GM12878 (cell line): ENCODE results near the gene SPHK2. TPM values are rescaled to one million over a fixed set of nuclear protein-coding genes. Genes with fewer than 3 reads are reported as not detected.
A peak's percentile ranks its signal among the peaks of the same experiment; 100 is the strongest.

ENCODE experiments used
- ATAC-seq: fragments of 200-7000 bp; cut with Tn5 transposase; 3 replicates; pipeline ENCODE4 v1.9.1; 2020; ENCODE audit warnings: mild to moderate bottlenecking, moderate library complexity
- BruUV-seq: library from RNA; stranded (reverse); fragments of 400-500 nt; replicated peaks from 2 replicates; lab custom pipeline; 2021; lab: Mats Ljungman, UMichigan
- CTCF ChIA-PET: fragments of 300-600 bp; sonication (Branson Sonifier 250); formaldehyde crosslinking; extraction: SDS; loops from one replicate; lab custom pipeline; 2021; ENCODE audit warnings: inconsistent platforms; lab: Yijun Ruan, JAX
- POLR2A ChIA-PET: fragments of 350-600 bp; formaldehyde crosslinking; extraction: SDS; loops from one replicate; lab custom pipeline; 2021; ENCODE audit warnings: inconsistent platforms; lab: Charles Lee
- RAD21 ChIA-PET: fragments of 300-600 bp; sonication (Branson Sonifier 250); formaldehyde crosslinking; loops from one replicate; lab custom pipeline; 2023; ENCODE audit warnings: antibody characterized with exemption; ENCODE audit not compliant: unreplicated experiment; lab: Charles Lee
- SMC1A ChIA-PET: fragments of 300-600 bp; sonication (Branson Sonifier 250); formaldehyde crosslinking; loops from one replicate; lab custom pipeline; 2023; ENCODE audit not compliant: unreplicated experiment, uncharacterized antibody; lab: Charles Lee
- DNase-seq: peaks from one replicate; pipeline ENCODE4 v3.0.0-alpha.2; 2011; ENCODE audit warnings: low read depth, low spot score
- FAIRE-seq: peaks from 3 replicates; lab custom pipeline; 2011; peaks lifted over from hg19 to GRCh38; lab: Jason Lieb, UNC
- H2AFZ ChIP-seq: 2 replicates; pipeline ENCODE4 v1.6.0; 2011; ENCODE audit warnings: low read depth, low read length, control low read depth; ENCODE audit not compliant: control insufficient read depth
- H3K27ac ChIP-seq: 2 replicates; pipeline ENCODE4 v1.5.1; 2011; ENCODE audit warnings: control low read depth; ENCODE audit not compliant: control insufficient read depth, insufficient read depth
- H3K27me3 ChIP-seq, 2 experiments: replicated peaks in 1 of 2; 2 replicates each; pipeline versions ENCODE4 v1.6.0 to v1.6.1; 2011; ENCODE audit warnings: low read length in 1 of 2; ENCODE audit not compliant: control insufficient read depth in 2 of 2, insufficient read depth in 2 of 2
- H3K36me3 ChIP-seq, 2 experiments: 2 replicates each; pipeline ENCODE4 v1.5.1; 2011; ENCODE audit warnings: low read length in 1 of 2; ENCODE audit not compliant: control insufficient read depth in 2 of 2, insufficient read depth in 2 of 2
- H3K4me1 ChIP-seq: 2 replicates; pipeline ENCODE4 v1.6.1; 2011; ENCODE audit warnings: mild to moderate bottlenecking, low read length, moderate library complexity, mixed read lengths; ENCODE audit not compliant: control insufficient read depth, insufficient read depth
- H3K4me2 ChIP-seq: 2 replicates; pipeline ENCODE4 v1.6.0; 2011; ENCODE audit warnings: control low read depth; ENCODE audit not compliant: control insufficient read depth, insufficient read depth
- H3K4me3 ChIP-seq: fragments of 200-600 bp; sonication (generic); 2 replicates; pipeline ENCODE4 v1.5.1; 2016
- H3K79me2 ChIP-seq: 2 replicates; pipeline ENCODE4 v1.6.0; 2011; ENCODE audit warnings: low read length; ENCODE audit not compliant: control insufficient read depth, insufficient read depth
- H3K9ac ChIP-seq: 2 replicates; pipeline ENCODE4 v1.8.0; 2011; ENCODE audit warnings: low read length, control low read depth, mixed read lengths; ENCODE audit not compliant: control insufficient read depth, insufficient read depth
- H3K9me3 ChIP-seq: replicated peaks from 3 replicates; pipeline ENCODE4 v1.5.1; 2011; ENCODE audit warnings: mild to moderate bottlenecking, low read length; ENCODE audit not compliant: control insufficient read depth, insufficient read depth
- H4K20me1 ChIP-seq: 2 replicates; pipeline ENCODE4 v1.6.0; 2011; ENCODE audit not compliant: control insufficient read depth, insufficient read depth
- ATF7 ChIP-seq: fragments of 450-650 bp; IDR thresholded peaks from 2 replicates; pipeline ENCODE4 v1.6.1; 2016; ENCODE audit warnings: low read depth, mild to moderate bottlenecking
- BCL11A ChIP-seq: IDR thresholded peaks from 2 replicates; pipeline ENCODE4 v1.6.1; 2011; ENCODE audit warnings: low read depth, low read length
- CREB1 ChIP-seq: IDR thresholded peaks from 2 replicates; pipeline ENCODE4 v1.6.1; 2012; ENCODE audit warnings: low read depth, mild to moderate bottlenecking, inconsistent platforms
- ETV6 ChIP-seq, 2 experiments: fragments of 450-650 bp in 1 of 2; IDR thresholded peaks in 1 of 2; conservative IDR thresholded peaks in 1 of 2; 2 replicates each; pipeline ENCODE4 v1.6.1; 2014; ENCODE audit warnings: antibody characterized with exemption in 1 of 2, borderline replicate concordance in 1 of 2, low read depth in 1 of 2, mild to moderate bottlenecking in 1 of 2, moderate library complexity in 1 of 2
- FOXM1 ChIP-seq: IDR thresholded peaks from 2 replicates; pipeline ENCODE4 v1.6.1; 2012; ENCODE audit warnings: low read depth, mild to moderate bottlenecking, inconsistent platforms, low read length, moderate library complexity
- HDAC2 ChIP-seq: fragments of 200-600 bp; sonication (generic); IDR thresholded peaks from 2 replicates; pipeline ENCODE4 v1.6.1; 2017
- IKZF1 ChIP-seq: fragments of 450-650 bp; conservative IDR thresholded peaks from 2 replicates; pipeline ENCODE4 v1.6.1; 2017; ENCODE audit warnings: antibody characterized with exemption, mild to moderate bottlenecking
- JUND ChIP-seq: IDR thresholded peaks from 2 replicates; pipeline ENCODE4 v1.6.1; 2012; ENCODE audit warnings: low read depth, mild to moderate bottlenecking, low read length, improper control_type of control experiment, moderate library complexity
- MTA3 ChIP-seq: IDR thresholded peaks from 2 replicates; pipeline ENCODE4 v1.6.1; 2012; ENCODE audit warnings: low read length, inconsistent platforms, borderline replicate concordance
- MYC ChIP-seq: IDR thresholded peaks from 2 replicates; pipeline ENCODE4 v1.6.1; 2011; ENCODE audit warnings: mild to moderate bottlenecking, low read length, moderate library complexity, inconsistent platforms; ENCODE audit not compliant: insufficient read depth, insufficient replicate concordance, insufficient read length, severe bottlenecking
- NR2C2 ChIP-seq: IDR thresholded peaks from 2 replicates; pipeline ENCODE4 v1.6.1; 2011; ENCODE audit warnings: borderline replicate concordance, low read depth; ENCODE audit not compliant: control insufficient read depth, insufficient read length
- PAX5 ChIP-seq: IDR thresholded peaks from 2 replicates; pipeline ENCODE4 v1.6.1; 2011; ENCODE audit warnings: low read depth, low read length, borderline replicate concordance
- PML ChIP-seq: IDR thresholded peaks from 2 replicates; pipeline ENCODE4 v1.6.1; 2012; ENCODE audit warnings: low read length, inconsistent platforms
- POLR2AphosphoS2 ChIP-seq: IDR thresholded peaks from 2 replicates; pipeline ENCODE4 v1.6.1; 2011; ENCODE audit warnings: low read depth, mild to moderate bottlenecking, low read length, improper control_type of control experiment, moderate library complexity
- RBBP5 ChIP-seq: fragments of 200-600 bp; sonication (generic); conservative IDR thresholded peaks from 2 replicates; pipeline ENCODE4 v1.6.1; 2016
- SREBF1 ChIP-seq: IDR thresholded peaks from 2 replicates; pipeline ENCODE4 v1.6.1; 2012; ENCODE audit warnings: mild to moderate bottlenecking, low read length
- SREBF2 ChIP-seq: IDR thresholded peaks from 2 replicates; pipeline ENCODE4 v1.6.1; 2012; ENCODE audit warnings: mild to moderate bottlenecking, low read length
- STAT1 ChIP-seq: fragments of 450-650 bp; conservative IDR thresholded peaks from 2 replicates; pipeline ENCODE4 v1.6.1; 2014; ENCODE audit warnings: antibody characterized with exemption, mild to moderate bottlenecking
- ZBED1 ChIP-seq: IDR thresholded peaks from 2 replicates; pipeline ENCODE4 v1.6.1; 2016; ENCODE audit warnings: borderline replicate concordance
- WGBS: methylation state at CpG from one replicate; pipeline ENCODE4 v1.1.6; 2016; ENCODE audit warnings: low lambda C conversion rate; ENCODE audit not compliant: insufficient replicate concordance, insufficient coverage; ENCODE audit errors: missing lambda C conversion rate; 5-methylcytosine and 5-hydroxymethylcytosine counted together
- in situ Hi-C: fragments of 300-500 bp; cut with MboI; formaldehyde crosslinking; loops from 9 replicates; pipeline ENCODE4 v1.14.3; 2018; ENCODE audit warnings: mixed read lengths
- intact Hi-C: fragments of 100-400 bp; cut with micrococcal nuclease; formaldehyde crosslinking; loops from one replicate; pipeline ENCODE4 v1.14.2; 2022; ENCODE audit not compliant: unreplicated experiment
- polyA plus RNA-seq, 11 experiments: library from polyadenylated mRNA; depleted of rRNA in 4 of 11; unstranded in 6 of 11; stranded (reverse) in 5 of 11; fragments of >200 nt; fragmentation: Nextera tagmentation in 4 of 11; fragmentation: Illumina TruSeq in 1 of 11; extraction: Ambion mirVana in 4 of 11; extraction: Trizol in 1 of 11; gene quantifications; 1 replicate in 1 of 11; 2 replicates in 10 of 11; pipeline versions ENCODE4 v1.2.1 to v1.2.3, GENCODE V29; 2011 to 2016; ENCODE audit warnings: inconsistent platforms in 2 of 11, missing spikeins in 2 of 11, low read depth in 1 of 11
- total RNA-seq, 4 experiments: library from RNA; depleted of rRNA in 3 of 4; stranded (reverse); fragments of >200 nt in 3 of 4; fragmentation: Illumina TruSeq in 1 of 4; extraction: Trizol in 1 of 4; gene quantifications; 2 replicates each; pipeline versions ENCODE4 v1.2.1 to v1.2.3, GENCODE V29; 2013 to 2021
- TF ChIP-seq, protein P1 (sequence below): fragments of 450-650 bp; IDR thresholded peaks from 2 replicates; pipeline ENCODE4 v1.6.1; 2017; ENCODE audit warnings: low read depth, mild to moderate bottlenecking, moderate library complexity
- TF ChIP-seq, protein P2 (sequence below): fragments of 450-650 bp; IDR thresholded peaks from 2 replicates; pipeline ENCODE4 v1.6.1; 2017; ENCODE audit warnings: mild to moderate bottlenecking

The SPHK2 gene
- total and polyA plus RNA-seq, 10 of the 15 experiments (the other 5 are each of a cell fraction or from before 2014, with no cell fraction given) = 0.37 to 40.5 (median 11.2) TPM

DNA sequence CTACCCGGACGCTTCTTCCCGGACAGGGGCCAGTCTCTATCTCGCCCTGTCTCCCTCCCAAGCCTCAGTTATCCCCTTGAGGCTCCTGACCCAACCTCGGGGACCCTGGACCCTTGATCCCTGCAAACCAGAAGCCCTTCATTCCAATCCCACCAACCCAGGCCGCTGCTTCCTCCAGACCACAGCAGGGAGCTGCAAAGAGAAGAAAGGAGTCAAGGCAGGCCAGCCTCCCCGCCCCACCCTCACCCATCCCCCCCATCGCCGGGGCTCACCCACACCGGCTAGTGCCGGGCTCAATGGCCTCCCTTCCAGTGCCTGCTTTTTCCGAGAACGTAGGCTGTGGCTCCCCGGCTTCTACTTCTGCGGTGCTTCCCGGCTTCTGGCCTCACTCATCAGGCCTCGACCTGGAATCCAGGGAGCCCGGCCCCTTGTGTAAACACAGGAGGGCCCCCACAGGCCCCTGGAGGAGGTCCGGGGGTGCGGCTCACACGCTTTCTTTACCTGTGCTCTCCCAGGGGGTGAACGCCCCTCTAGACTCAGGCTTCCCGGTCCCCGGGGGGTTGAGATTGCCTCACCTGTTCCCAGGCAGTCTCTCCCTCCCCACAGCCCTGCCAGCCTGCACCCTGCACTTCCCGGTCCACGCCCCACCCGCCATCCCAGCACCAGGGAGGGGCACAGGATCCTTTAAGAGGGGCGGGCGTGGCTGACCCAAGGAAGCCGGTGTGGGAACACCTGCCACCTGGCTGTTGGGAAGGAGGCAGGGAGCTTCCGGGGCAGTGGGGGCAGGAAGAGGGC is 4.7 kb upstream of the SPHK2 start, which contains the start of gene FAM83E:
FAM83E (minus strand) TSS at position 641 of the 795 bp plus-strand sequence. CDS start 1,704 bp downstream, outside the sequence.
- Histone ChIP-seq H2AFZ (no peak within 1 kb of the TSS), H3K27ac (no peak within 1 kb of the TSS), H3K79me2 (peaks cover 38% of the 10 kb centered on the region), H3K9me3 (no peaks in the 10 kb centered on the region), H3K9ac (no peak within 1 kb of the TSS), H3K4me3 (no peak within 1 kb of the TSS), H3K27me3 (no peaks in the 10 kb centered on the region), H3K4me2 (no peak within 1 kb of the TSS), H3K4me1 (peaks cover 8% of the 10 kb centered on the region; the same call in 1 of the 2 replicates), H4K20me1 (peaks cover 15% of the 10 kb centered on the region), H3K36me3 (peaks cover 25 to 32% of the 10 kb centered on the region in 2 experiments)
- RAD21 ChIA-PET = no interaction called here
- in situ Hi-C loops = no loop called here
- ATAC-seq (no peak), FAIRE-seq (no peak), DNase-seq (no peak)
- intact Hi-C loops = no loop called here
- no TSS peak for BruUV-seq
- 56% methylated on average over 31 of the region's 31 CpGs for WGBS
- SMC1A ChIA-PET = no interaction called here
- CTCF ChIA-PET = interaction anchor here (0.5 kb wide), 1 partner anchor 29 kb away, joined by 3 read pairs; no protein-coding TSS in a partner anchor
- POLR2A ChIA-PET = interaction anchor here (1.0 kb wide), 1 partner anchor 40 kb away, joined by 4 read pairs; no protein-coding TSS in a partner anchor
- TF ChIP-seq, protein P1, sequence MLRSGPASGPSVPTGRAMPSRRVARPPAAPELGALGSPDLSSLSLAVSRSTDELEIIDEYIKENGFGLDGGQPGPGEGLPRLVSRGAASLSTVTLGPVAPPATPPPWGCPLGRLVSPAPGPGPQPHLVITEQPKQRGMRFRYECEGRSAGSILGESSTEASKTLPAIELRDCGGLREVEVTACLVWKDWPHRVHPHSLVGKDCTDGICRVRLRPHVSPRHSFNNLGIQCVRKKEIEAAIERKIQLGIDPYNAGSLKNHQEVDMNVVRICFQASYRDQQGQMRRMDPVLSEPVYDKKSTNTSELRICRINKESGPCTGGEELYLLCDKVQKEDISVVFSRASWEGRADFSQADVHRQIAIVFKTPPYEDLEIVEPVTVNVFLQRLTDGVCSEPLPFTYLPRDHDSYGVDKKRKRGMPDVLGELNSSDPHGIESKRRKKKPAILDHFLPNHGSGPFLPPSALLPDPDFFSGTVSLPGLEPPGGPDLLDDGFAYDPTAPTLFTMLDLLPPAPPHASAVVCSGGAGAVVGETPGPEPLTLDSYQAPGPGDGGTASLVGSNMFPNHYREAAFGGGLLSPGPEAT = no peak
- TF ChIP-seq FOXM1 (peak; percentile 17; the same call in 1 of the 2 replicates), BCL11A (no peak), PAX5 (0 out of 2 replicates have a peak, but pooled peaks have one; percentile 4), SREBF2 (no peak), CREB1 (peak; percentile 20; the same call in 1 of the 2 replicates), PML (peak; percentile 64), ZBED1 (peak; percentile 67), MTA3 (peak; percentile 55; the same call in 1 of the 2 replicates), JUND (no peak), ATF7 (no peak), HDAC2 (no peak), RBBP5 (no peak), MYC (no peak), ETV6 (conservative IDR thresholded peaks at IDR 0.05 in 1 of 2, IDR thresholded peaks at IDR 0.05 in 1 of 2; ENCODE audit: borderline replicate concordance in 1 of 2, low read depth in 1 of 2) (no peak), IKZF1 (no peak), NR2C2 (no peak), POLR2AphosphoS2 (peak; percentile 76), SREBF1 (no peak), STAT1 (no peak)
- TF ChIP-seq, protein P2, sequence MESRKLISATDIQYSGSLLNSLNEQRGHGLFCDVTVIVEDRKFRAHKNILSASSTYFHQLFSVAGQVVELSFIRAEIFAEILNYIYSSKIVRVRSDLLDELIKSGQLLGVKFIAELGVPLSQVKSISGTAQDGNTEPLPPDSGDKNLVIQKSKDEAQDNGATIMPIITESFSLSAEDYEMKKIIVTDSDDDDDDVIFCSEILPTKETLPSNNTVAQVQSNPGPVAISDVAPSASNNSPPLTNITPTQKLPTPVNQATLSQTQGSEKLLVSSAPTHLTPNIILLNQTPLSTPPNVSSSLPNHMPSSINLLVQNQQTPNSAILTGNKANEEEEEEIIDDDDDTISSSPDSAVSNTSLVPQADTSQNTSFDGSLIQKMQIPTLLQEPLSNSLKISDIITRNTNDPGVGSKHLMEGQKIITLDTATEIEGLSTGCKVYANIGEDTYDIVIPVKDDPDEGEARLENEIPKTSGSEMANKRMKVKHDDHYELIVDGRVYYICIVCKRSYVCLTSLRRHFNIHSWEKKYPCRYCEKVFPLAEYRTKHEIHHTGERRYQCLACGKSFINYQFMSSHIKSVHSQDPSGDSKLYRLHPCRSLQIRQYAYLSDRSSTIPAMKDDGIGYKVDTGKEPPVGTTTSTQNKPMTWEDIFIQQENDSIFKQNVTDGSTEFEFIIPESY = no peak
